IPS-18c (cell line): ENCODE measurements around the gene CCDC71.

Source experiments
- H3K4me3 ChIP-seq: 2 replicates; pipeline ENCODE4 v1.7.0; 2013; ENCODE audit warnings: low read depth, mild to moderate bottlenecking, low read length, moderate library complexity; ENCODE audit not compliant: insufficient read depth
- H3K9me3 ChIP-seq: one replicate; pipeline ENCODE4 v1.6.1; 2013; ENCODE audit warnings: mild to moderate bottlenecking, low read length, moderate library complexity; ENCODE audit not compliant: control insufficient read depth, insufficient read depth

Gene CCDC71

GRCh38 chr3:49165771-49166751 lies at the start of gene CCDC71:
Gene CCDC71 (minus strand): TSS chr3:49166331. CDS start chr3:49164208, 2,123 bp downstream.
- H3K9me3 ChIP-seq: no peaks in the 10 kb centered on the region
- peak within 1 kb of the TSS; percentile 87 for H3K4me3 ChIP-seq

GRCh38 chr3:49213998-49214397 lies 47.9 kb upstream of the CCDC71 start:
- Histone ChIP-seq H3K9me3 (peaks cover 2% of the 10 kb centered on the region), H3K4me3 (no peak overlapping the region)

GRCh38 chr3:49213541-49213943 lies 47.4 kb upstream of the CCDC71 start:
- Histone ChIP-seq H3K9me3 (peaks cover 2% of the 10 kb centered on the region), H3K4me3 (no peak overlapping the region)

- Histone ChIP-seq H3K9me3 (no peaks in the 10 kb centered on the region), H3K4me3 (no peak overlapping the region)
These were observed 33.8 kb upstream of the CCDC71 start for GRCh38 chr3:49199900-49200281.

GRCh38 chr3:49199239-49199899 lies 33.2 kb upstream of the CCDC71 start:
- Histone ChIP-seq H3K4me3 (no peak overlapping the region), H3K9me3 (no peaks in the 10 kb centered on the region)

GRCh38 chr3:49198611-49199230 lies 32.6 kb upstream of the CCDC71 start:
- H3K9me3 ChIP-seq: no peaks in the 10 kb centered on the region
- H3K4me3 ChIP-seq: no peak overlapping the region

GRCh38 chr3:49198161-49198560 lies 32.0 kb upstream of the CCDC71 start:
- H3K4me3 ChIP-seq: no peak overlapping the region
- no peaks in the 10 kb centered on the region for H3K9me3 ChIP-seq

- H3K4me3 ChIP-seq: no peak overlapping the region
These were observed 25.6 kb upstream of the CCDC71 start for GRCh38 chr3:49191741-49192140.

GRCh38 chr3:49183873-49184272 lies 17.7 kb upstream of the CCDC71 start:
- Histone ChIP-seq H3K4me3 (no peak overlapping the region), H3K9me3 (peaks cover 3% of the 10 kb centered on the region)

More at GRCh38 chr3:49191741-49192140, 25.6 kb upstream of the CCDC71 start:
- no peaks in the 10 kb centered on the region for H3K9me3 ChIP-seq

GRCh38 chr3:49182682-49183081 lies 16.6 kb upstream of the CCDC71 start:
- Histone ChIP-seq H3K4me3 (no peak overlapping the region), H3K9me3 (peaks cover 3% of the 10 kb centered on the region)

- no peak overlapping the region for H3K4me3 ChIP-seq
- peaks cover 3% of the 10 kb centered on the region for H3K9me3 ChIP-seq
These were observed 15.2 kb upstream of the CCDC71 start for GRCh38 chr3:49181351-49181750.

GRCh38 chr3:49180116-49180515 lies 14.0 kb upstream of the CCDC71 start:
- Histone ChIP-seq H3K4me3 (no peak overlapping the region), H3K9me3 (peaks cover 3% of the 10 kb centered on the region)

GRCh38 chr3:49177073-49177472 lies 10.9 kb upstream of the CCDC71 start:
- H3K4me3 ChIP-seq: no peak overlapping the region

GRCh38 chr3:49175530-49175929 lies 9.4 kb upstream of the CCDC71 start:
- Histone ChIP-seq H3K9me3 (no peaks in the 10 kb centered on the region), H3K4me3 (no peak overlapping the region)

More at GRCh38 chr3:49177073-49177472, 10.9 kb upstream of the CCDC71 start:
- no peaks in the 10 kb centered on the region for H3K9me3 ChIP-seq

- H3K9me3 ChIP-seq: no peaks in the 10 kb centered on the region
- H3K4me3 ChIP-seq: no peak overlapping the region
These were observed 8.4 kb upstream of the CCDC71 start for GRCh38 chr3:49174397-49174985.

GRCh38 chr3:49173792-49174170 lies 7.7 kb upstream of the CCDC71 start:
- Histone ChIP-seq H3K9me3 (no peaks in the 10 kb centered on the region), H3K4me3 (no peak overlapping the region)

- Histone ChIP-seq H3K9me3 (no peaks in the 10 kb centered on the region), H3K4me3 (no peak overlapping the region)
These were observed 7.1 kb upstream of the CCDC71 start for GRCh38 chr3:49173116-49173791.
